Ishikawa (cell line): ENCODE data around the gene C1orf21.

Experiments
- CEBPB ChIP-seq: IDR thresholded peaks from 2 replicates; pipeline ENCODE4 v1.6.1; 2012
- CREB1 ChIP-seq: IDR thresholded peaks from 2 replicates; pipeline ENCODE4 v1.6.1; 2012; ENCODE audit warnings: low read depth
- EGR1 ChIP-seq: IDR thresholded peaks from 2 replicates; pipeline ENCODE4 v1.6.1; 2012
- EP300 ChIP-seq: IDR thresholded peaks from 2 replicates; pipeline ENCODE4 v1.6.1; 2012; ENCODE audit warnings: borderline replicate concordance
- FOXM1 ChIP-seq: IDR thresholded peaks from 2 replicates; pipeline ENCODE4 v1.6.1; 2012; ENCODE audit warnings: low read depth, borderline replicate concordance
- MAX ChIP-seq: IDR thresholded peaks from 2 replicates; pipeline ENCODE4 v1.6.1; 2012
- NFIC ChIP-seq: IDR thresholded peaks from 2 replicates; pipeline ENCODE4 v1.6.1; 2012
- RAD21 ChIP-seq: IDR thresholded peaks from 2 replicates; pipeline ENCODE4 v1.6.1; 2012; ENCODE audit warnings: low read depth
- REST ChIP-seq: IDR thresholded peaks from 2 replicates; pipeline ENCODE4 v1.6.1; 2012; ENCODE audit warnings: low read depth, mild to moderate bottlenecking
- TAF1 ChIP-seq: IDR thresholded peaks from 2 replicates; pipeline ENCODE4 v1.6.1; 2012; ENCODE audit warnings: low read depth, mild to moderate bottlenecking
- TCF12 ChIP-seq: IDR thresholded peaks from 2 replicates; pipeline ENCODE4 v1.6.1; 2012; ENCODE audit warnings: low read depth
- TEAD4 ChIP-seq: IDR thresholded peaks from 2 replicates; pipeline ENCODE4 v1.6.1; 2012
- USF1 ChIP-seq: IDR thresholded peaks from 2 replicates; pipeline ENCODE4 v1.6.1; 2012
- YY1 ChIP-seq: IDR thresholded peaks from 2 replicates; pipeline ENCODE4 v1.6.1; 2012; ENCODE audit warnings: low read depth
- ZBTB7A ChIP-seq: IDR thresholded peaks from 2 replicates; pipeline ENCODE4 v1.6.1; 2012; ENCODE audit warnings: low read depth

C1orf21 gene

GRCh38 chr1:184504955-184505338, 118.1 kb downstream of the C1orf21 start:
- TF ChIP-seq TCF12 (no peak), MAX (no peak)

GRCh38 chr1:184506481-184506880, 119.7 kb downstream of the C1orf21 start:
- no peak for TF ChIP-seq TCF12
- TF ChIP-seq RAD21 = no peak

GRCh38 chr1:184507165-184507564, 120.3 kb downstream of the C1orf21 start:
- no peak for TF ChIP-seq REST
- TF ChIP-seq ZBTB7A = no peak
- TF ChIP-seq EP300 = no peak
- no peak for TF ChIP-seq CEBPB
- no peak for TF ChIP-seq USF1
- TF ChIP-seq TEAD4 = no peak
- no peak for TF ChIP-seq FOXM1
- TF ChIP-seq YY1 = no peak
- TF ChIP-seq RAD21 = no peak
- TF ChIP-seq TCF12 = no peak
- no peak for TF ChIP-seq CREB1

- TF ChIP-seq MAX (no peak), ZBTB7A (no peak), TCF12 (no peak), USF1 (no peak), TAF1 (no peak), TEAD4 (no peak), EGR1 (no peak), CEBPB (no peak), CREB1 (no peak), REST (no peak), YY1 (no peak)
These were observed 120.9 kb downstream of the C1orf21 start for GRCh38 chr1:184507604-184508280.

- TF ChIP-seq TEAD4 (no peak), MAX (no peak), NFIC (no peak), EP300 (no peak), FOXM1 (no peak), TCF12 (no peak), REST (no peak), EGR1 (no peak), USF1 (no peak), CEBPB (no peak), YY1 (no peak), ZBTB7A (no peak), TAF1 (no peak), RAD21 (no peak), CREB1 (no peak)
These were observed 122.3 kb downstream of the C1orf21 start for GRCh38 chr1:184509105-184509504.
